Subcutaneous adipose tissue (tissue), 4 donors: Measurements from ENCODE around the gene ZC3H12C. TPM values are rescaled to one million over a fixed set of nuclear protein-coding genes. Genes with fewer than 3 reads are reported as not detected.

Experiments
- CTCF ChIP-seq: fragments of 450-650 bp; IDR thresholded peaks from one replicate; pipeline ENCODE4 v1.5.1; 2016; ENCODE audit warnings: low read depth, mild to moderate bottlenecking, control low read depth, antibody characterized with exemption, moderate library complexity
- total RNA-seq, 4 donors: library from RNA; depleted of rRNA; stranded (reverse); fragments of >200 nt; gene quantifications; one replicate each; pipeline ENCODE4 v1.1.0, GENCODE V29; 2016

The ZC3H12C gene
- total RNA-seq = 10 to 100 TPM; 14.7 to 22.2 (median 17.4) TPM

GRCh38 chr11:110092515-110093406 is at the start of gene ZC3H12C:
Gene ZC3H12C (plus strand): TSS chr11:110093392. CDS start chr11:110093412, 20 bp downstream.
- no peak for TF ChIP-seq CTCF

GRCh38 chr11:110044226-110044968 is 48.8 kb upstream of the ZC3H12C start:
- no peak for TF ChIP-seq CTCF

- no peak for TF ChIP-seq CTCF
Measured at GRCh38 chr11:110046775-110047380, 46.3 kb upstream of the ZC3H12C start.

GRCh38 chr11:110049501-110050200 is 43.5 kb upstream of the ZC3H12C start:
- TF ChIP-seq CTCF = no peak

- TF ChIP-seq CTCF = no peak
Measured at GRCh38 chr11:110050201-110050506, 43.0 kb upstream of the ZC3H12C start.

GRCh38 chr11:110053848-110054414 is 39.3 kb upstream of the ZC3H12C start:
- no peak for TF ChIP-seq CTCF
